GM18868 (cell line): ENCODE measurements around the gene CSN2.

Experiments
- ATAC-seq: cut with Tn5 transposase; IDR thresholded peaks from one replicate; pipeline ENCODE4 v1.9.1; 2021; ENCODE audit warnings: mild to moderate bottlenecking, moderate library complexity; ENCODE audit not compliant: unreplicated experiment

Gene CSN2

GRCh38 chr4:69907151-69907550, 58.4 kb downstream of the CSN2 start:
- ATAC-seq, result no peak
